Left ventricle myocardium superior (tissue), 1 donor: Measurements from ENCODE around the gene MRTFA. TPM values are rescaled to one million over a fixed set of nuclear protein-coding genes. Genes with fewer than 3 reads are reported as not detected.
A peak's percentile ranks its signal among the peaks of the same experiment; 100 is the strongest.

Experiments used
- ATAC-seq: fragments of 200-7000 bp; cut with Tn5 transposase; one replicate; pipeline ENCODE4 v1.9.1; 2020; ENCODE audit warnings: mild to moderate bottlenecking, moderate library complexity
- DNase-seq: peaks from one replicate; pipeline ENCODE4 v3.0.0-alpha.2; 2020
- intact Hi-C: fragments of 100-400 bp; cut with micrococcal nuclease; formaldehyde crosslinking; loops from one replicate; pipeline ENCODE4 v1.11.0; 2022
- total RNA-seq: library from RNA; stranded (reverse); fragmentation: NEBNext Ultra II Directional; extraction: Animal tissue kit (Norgen Biotek cat#: 25700); gene quantifications from one replicate; pipeline ENCODE4 v1.2.1, GENCODE V29; 2021
- donor health status: DM: no; HTN: yes; CAD: no; lungs with severe emphysema.

The MRTFA gene
- total RNA-seq, 1 donor from 2014 or later = 32.5 TPM

DNA sequence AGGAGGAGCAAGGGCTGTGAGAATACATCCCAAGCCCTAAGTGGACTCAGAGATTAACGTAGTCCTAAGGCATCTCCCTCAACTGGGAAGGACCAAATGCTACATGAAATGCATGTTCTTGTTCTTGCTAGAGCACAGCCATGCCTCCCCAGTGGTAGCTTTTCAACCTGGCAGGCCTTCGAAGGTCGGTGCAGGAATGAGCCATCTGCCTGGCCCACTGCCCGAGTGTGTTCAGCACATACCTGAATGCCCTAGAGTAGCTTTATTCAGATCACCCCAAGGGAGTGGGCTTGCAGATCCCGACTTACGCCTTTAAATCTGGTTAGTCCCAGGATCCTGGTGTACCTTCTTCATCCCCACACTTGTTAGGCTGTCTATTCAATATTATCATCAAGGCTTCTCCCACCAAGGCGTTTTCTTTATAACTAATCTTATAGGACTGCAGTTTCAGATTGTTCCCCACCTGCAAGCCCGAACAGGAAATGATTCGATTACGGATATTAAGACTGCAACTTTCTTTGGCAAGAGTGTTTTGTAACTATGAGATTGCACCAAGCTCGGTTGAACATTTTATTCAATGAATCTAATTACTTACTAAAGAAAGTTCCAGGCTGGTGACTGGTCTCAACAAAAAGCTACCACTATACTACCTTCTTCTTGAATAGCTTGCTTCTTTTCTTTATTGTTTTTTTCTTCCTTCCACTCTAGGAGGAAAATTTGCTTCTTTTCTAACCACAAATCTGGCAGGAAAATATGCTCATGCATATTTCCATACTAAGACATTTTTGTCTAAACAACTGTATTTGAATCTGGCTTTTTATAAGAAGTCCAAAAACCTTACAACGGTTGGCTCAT, 150.5 kb downstream of the MRTFA start:
- DNase-seq (peak; percentile 50), ATAC-seq (peak; percentile 50)
- intact Hi-C loops = no loop called here

DNA sequence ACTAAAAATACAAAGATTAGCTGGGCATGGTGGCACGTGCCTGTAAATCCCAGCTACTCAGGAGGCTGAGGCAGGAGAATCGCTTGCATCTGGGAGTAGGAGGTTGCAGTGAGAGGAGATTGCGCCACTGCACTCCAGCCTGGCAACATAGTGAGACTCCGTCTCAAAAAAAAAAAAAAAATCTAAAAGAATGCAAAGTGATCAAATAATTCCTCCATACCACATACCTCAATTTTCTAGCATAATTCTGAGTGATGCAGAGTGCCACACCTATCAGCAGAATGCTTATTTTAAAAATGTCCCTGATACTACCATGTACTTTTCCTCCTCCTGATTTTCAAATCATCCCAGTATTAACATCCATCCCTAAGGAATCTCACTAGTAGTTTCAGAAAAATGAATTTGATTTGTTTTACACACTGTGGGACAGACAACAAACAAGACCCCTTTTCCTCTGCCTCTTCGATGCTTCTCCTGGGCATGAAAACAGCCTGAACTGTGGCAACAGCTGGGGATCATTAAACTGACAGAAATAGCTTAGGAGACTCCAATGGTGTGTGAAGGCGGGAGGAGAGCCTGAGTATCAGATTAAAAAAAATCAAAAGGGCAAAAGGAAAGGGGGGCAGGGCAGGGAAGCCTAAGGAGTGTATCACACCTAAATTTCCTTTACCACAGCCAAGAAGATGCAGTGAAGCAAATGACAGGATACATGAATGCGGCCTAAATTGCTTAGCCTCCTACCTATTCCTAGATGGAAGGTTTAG, 151.4 kb downstream of the MRTFA start:
- DNase-seq (no peak), ATAC-seq (peak; percentile 51)
- intact Hi-C loops = no loop called here

DNA sequence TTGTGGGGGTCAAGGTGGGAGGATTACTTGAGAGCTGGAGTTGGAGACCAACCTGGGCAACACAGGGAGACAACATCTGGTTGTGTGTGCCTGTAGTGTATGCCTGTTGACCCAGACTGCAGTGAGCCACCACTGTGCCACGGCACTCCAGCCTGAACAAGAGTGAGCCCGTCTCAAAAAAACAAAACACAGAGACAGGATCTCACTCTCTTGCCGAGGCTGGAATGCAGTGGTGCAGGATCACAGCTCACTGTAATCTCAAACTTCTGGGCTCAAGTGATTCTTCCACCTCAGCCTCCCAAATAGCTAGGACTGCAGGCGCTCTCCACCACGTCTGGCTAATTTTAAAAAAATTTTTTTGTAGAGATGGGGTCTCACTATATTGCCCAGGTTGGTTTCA, 153.6 kb downstream of the MRTFA start:
- DNase-seq = no peak
- intact Hi-C loops = no loop called here
- ATAC-seq = no peak

DNA sequence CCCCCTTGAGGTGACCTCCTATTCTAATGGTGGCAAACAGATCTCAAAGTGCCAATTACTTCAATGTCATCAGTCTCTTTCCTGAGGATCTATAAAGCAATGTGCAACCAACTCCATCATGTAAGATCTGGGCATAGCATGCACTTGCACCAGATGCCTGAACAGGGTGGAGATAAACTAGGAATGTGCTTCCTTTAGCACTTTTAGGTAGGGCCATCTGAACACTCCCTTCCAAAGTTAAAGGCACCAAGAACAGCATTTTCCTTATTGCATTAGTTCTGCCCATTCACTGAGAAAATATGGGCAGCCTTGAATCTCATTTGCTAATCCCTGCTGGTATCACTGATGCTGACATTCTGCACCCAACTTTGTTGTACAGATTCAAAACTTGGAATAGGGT, 154.1 kb downstream of the MRTFA start:
- DNase-seq (no peak), ATAC-seq (no peak)
- intact Hi-C loops = no loop called here

DNA sequence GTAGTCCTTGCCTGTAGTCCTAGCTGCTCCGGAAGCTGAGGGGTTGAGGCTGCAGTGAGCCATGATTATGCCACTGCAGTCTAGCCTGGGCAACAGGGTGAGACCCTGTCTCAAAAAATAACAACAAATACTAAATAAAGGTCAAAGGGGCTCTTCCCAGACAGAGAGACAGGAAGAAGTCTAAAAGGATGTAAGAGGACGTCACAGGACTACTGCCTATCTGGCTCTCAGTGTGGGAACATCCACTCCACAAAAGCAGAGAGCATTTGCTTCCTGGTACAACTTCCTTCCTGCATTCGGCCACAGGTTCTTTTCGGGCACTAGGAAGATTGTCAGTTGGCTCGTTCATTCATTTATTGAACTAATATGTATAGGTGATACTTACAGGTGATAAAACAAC, 155.5 kb downstream of the MRTFA start:
- no peak for DNase-seq
- intact Hi-C loops = no loop called here
- ATAC-seq = no peak

DNA sequence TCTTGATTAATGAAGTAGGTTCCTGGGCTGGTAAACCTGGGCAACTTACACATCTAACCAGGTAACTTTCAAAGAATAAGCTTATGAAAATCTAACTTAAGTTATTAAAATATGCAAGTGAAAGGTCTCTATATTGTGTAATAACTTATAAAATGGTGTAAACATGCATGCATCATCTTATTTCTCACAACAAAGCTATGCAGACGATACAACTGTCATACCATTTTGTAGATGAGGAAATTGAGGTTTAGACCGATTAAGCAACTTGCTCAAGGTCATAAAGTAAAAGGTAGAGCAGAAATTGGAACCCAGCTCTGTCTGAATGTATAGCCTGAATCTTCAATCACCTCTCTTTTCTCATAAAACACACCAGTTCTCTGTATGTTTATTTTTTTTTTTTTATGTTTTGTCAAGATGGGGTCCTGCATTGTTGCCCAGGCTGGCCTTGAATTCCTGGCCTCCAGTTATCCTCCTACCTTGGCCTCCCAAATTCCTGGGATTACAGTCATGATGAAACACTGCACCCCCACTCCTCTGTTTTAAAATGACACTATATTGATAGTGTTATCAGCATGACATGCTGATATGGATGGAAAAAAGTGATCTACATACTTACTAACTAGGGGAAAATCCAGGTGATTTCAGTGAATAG, 156.5 kb downstream of the MRTFA start:
- DNase-seq (no peak), ATAC-seq (no peak)
- intact Hi-C loops = no loop called here

DNA sequence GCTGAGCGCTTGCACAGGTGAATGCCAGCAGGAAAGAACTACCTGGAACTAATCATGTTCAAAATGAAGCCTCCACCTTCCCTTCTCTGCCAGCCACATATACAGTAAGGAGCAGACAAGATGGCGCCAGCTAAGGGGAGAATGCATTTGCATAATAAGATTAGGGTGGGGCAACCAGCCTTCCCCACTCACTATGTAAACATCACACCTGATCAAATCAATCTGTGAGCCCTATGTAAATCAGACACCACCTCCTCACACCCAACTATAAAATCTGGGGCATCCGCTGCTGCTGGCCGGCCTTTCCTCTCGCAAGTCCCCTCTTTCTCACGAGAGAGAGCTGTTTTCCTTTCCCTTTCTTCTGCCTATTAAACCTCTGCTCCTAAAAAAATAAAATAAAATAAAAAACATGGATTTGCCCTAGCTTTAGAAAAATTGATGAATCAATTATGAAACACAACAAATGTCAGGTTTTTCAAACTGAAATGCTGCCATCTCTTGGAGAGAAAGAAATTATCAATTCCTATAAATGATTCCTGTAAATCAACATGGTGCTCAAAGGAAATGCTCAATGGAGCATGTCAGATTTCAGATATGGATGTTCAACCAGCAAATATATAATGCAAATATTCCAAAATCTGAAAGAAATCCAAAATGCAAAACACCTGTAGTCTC, 157.3 kb downstream of the MRTFA start:
- ATAC-seq (no peak), DNase-seq (no peak)
- intact Hi-C loops = no loop called here

DNA sequence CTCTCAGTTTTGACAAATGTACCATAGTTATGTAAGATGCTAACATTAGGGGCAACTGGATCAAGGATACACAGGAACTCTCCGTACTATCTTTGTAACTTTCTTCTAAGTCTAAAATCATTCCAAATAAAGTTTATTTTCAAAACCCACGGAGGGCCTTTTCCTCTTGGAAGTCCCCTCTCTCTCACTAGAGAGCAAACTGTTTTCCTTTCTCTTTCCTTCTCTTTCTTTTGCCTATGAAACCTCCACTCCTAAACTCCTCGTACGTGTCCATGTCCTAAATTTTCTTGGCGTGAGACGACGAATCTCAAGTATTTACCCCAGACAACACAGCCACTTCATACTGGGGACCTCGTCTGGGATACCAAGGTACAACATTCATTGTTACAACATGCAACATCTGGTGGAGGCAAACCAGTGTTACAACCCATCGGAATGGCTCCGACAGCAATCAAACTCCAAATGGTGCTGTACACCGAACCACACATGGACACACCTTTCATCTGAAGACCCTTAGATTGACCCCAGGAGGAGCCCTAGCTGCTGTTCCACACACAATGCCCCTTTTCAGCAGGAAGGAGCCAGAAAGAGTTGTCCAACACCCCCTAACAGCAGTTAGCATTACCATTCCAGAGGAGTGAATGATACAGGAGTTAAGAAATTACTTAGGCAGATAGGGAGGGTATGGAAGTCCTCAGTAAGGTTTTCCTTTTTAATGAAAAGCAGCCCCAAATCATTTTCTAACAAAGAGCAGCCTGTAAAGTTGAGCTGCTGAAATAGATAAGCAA, 158.0 kb downstream of the MRTFA start:
- DNase-seq (no peak), ATAC-seq (no peak)
- intact Hi-C loops = no loop called here

DNA sequence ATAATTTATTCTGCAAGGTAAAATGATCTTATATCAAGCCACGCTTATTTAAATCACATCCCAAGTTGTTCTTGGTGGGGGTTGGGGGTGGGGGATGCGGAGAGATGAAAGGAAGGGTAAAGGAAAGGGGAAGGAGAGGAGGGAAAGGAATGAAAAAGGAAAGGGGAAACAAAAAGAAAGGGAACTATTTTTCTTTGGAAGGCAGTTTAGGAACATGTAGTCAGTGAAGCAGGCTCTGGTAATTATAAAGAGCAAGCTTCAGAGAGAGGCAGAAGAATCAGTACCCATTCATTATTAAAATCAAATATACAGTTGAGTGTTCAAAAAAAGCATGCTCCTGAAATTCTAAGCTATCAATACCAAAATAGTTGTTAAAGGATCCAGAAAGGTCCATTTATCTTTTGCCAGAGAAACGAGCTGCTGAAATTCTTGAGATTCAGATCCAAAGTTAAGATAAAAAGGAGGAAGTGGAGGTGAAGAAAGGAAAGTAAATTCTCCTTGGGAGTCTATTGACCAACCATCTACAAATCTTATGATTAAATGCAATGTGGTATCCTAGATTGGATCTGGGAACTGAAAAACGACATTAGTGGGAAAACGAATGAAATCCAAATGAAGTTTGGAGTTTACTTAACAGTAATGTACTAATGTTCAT, 158.7 kb downstream of the MRTFA start:
- intact Hi-C loops = no loop called here
- DNase-seq (no peak), ATAC-seq (no peak)

DNA sequence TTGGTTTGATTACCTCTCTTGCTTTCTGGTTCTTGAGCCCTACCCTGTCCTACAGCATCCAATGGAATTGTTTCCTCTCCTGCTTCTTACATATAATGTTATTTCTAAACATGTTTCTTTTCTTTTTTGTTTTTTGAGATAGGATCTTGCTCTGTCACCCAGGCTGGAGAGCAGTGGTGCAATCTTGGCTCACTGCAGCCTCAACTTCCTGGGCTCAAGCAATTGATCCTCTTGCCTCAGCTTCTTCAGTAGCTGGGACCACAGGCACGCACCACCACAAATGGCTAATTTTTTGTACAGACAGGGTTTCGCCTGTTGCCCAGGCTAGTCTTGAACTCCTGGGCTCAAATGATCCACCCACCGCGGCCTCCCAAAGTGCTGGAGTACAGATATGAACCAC, 160.2 kb downstream of the MRTFA start:
- intact Hi-C loops = no loop called here
- DNase-seq (no peak), ATAC-seq (no peak)

DNA sequence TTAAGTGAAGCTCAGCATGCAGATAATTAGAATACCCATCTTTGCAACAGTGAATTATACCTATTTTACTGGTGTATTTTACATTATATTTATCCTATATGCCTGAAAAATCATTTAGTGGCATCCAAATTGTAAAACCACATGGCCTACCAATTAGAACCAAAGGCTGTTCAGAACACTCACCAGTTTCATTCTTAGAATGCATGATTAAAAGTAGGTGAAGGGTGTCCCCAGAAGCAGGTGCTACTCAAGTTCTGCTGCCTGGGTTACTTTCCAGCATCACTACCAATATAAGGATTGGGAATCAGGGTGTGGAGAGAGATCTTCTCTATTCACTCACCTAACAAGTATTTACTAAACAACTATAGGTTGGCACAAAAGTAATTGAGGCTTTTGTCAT, 162.8 kb downstream of the MRTFA start:
- DNase-seq (no peak), ATAC-seq (no peak)
- intact Hi-C loops = no loop called here

DNA sequence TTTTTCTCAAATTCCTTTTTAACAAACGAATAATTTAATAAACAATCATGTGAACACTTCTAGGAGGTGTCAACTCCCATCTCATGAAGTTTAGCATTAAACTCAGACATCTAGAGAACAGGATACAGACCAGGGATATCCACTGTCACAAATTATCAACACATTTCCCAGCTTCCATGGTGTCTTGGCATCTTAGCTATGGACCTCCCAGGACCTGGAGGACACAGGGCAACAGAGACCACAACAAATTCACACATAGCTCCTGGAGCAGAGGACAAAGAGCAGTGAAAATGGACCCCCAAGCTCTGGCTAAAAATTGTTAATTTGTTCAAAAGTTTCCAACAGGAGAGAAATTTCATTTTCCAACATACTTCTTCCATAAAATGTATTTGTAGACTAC, 163.9 kb downstream of the MRTFA start:
- intact Hi-C loops = no loop called here
- no peak for ATAC-seq
- no peak for DNase-seq

DNA sequence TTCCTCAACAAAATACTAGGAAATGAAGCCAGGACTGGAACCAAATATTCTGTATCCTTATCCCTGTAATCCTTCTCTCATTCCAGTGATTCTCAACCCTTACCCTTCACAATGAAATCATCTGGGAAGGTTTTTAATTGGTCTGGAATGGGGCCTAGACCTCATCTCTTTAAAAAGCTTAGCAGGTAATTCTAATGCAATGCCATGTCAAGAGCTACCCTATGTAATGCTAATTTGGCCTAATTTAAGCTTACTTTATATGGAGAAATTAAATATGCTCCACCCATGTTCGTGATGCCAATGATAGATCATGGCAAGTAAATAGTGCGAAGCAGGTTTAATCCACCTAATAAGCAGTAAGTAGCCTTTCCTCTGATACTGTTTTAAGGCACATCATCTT, 164.5 kb downstream of the MRTFA start:
- ATAC-seq (no peak), DNase-seq (no peak)
- intact Hi-C loops = no loop called here

DNA sequence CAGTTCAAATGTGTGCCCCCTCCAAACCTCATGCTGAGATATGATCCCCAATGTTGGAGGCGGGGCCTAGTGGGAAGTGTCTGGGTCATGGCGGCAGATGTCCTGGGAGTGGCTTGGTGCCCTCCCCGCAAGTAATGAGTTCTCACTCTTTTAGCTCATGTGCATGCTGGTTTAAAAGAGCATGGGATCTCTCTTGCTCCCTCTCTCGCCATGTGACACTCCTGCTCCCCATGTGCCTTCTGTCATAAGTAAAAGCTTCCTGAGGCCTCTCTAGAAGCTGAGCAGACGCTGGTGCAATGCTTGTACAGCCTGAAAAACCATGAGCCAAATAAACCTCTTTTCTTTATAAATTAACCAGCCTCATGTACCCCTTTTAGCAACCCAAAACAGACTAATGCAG, 167.3 kb downstream of the MRTFA start:
- intact Hi-C loops = no loop called here
- ATAC-seq (no peak), DNase-seq (no peak)

DNA sequence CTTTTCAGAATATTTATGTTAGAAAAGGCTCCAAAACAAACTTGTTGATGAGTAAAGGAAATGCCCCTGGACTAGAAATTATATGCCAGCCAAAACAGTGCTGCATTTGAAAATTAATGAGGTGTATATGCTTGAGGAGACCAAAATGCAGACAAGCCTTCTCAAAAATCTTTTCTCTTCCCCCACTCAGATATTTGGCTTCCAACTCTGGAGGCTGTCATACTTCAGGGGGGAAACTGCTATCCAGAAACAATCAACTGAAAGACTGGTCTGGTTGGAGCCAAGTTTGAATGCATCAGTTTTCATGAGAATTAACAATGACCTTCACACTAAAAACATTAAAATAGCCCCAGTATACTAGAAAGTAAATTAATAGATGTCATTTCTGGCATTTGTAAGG, 167.9 kb downstream of the MRTFA start:
- intact Hi-C loops = no loop called here
- no peak for DNase-seq

DNA sequence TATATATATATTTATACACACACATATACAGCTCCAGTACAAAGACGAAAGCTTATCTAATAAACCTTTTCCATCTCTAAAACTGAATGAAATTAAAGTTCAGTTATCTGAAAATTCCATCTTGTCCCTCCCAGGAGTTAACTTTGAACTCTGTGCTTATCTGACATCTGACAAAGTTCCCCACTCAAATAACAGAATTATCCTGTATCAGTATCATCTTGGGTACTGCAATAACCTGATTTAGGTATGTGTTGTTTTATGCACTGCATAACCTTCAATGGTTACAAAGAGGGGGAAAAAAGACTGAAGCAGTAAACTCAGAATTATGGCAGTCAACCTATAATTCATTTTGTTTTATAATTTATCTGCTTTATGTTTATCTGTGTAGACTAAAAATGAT, 169.5 kb downstream of the MRTFA start:
- DNase-seq (no peak), ATAC-seq (no peak)
- intact Hi-C loops = no loop called here

More for the DNA sequence above, 167.9 kb downstream of the MRTFA start:
- no peak for ATAC-seq

DNA sequence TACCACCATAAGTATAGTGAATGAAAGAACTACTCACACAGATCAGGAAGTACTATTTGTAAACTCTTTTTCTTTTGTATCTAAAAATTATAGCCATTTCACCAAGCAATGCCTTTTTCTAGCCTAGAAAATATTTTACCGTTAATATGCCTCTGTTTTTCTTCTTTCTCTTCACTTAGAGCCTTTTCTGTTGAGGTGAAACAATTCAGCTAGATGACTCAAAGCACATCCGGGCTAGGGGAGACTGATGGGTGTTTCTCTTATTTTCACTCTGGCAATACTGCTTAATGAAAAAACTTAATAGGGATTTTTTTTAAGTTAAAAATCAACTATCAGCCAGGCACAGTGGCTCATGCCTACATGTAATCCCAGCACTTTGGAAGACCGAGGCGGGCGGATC, 172.8 kb downstream of the MRTFA start:
- DNase-seq (no peak), ATAC-seq (no peak)
- intact Hi-C loops = no loop called here

DNA sequence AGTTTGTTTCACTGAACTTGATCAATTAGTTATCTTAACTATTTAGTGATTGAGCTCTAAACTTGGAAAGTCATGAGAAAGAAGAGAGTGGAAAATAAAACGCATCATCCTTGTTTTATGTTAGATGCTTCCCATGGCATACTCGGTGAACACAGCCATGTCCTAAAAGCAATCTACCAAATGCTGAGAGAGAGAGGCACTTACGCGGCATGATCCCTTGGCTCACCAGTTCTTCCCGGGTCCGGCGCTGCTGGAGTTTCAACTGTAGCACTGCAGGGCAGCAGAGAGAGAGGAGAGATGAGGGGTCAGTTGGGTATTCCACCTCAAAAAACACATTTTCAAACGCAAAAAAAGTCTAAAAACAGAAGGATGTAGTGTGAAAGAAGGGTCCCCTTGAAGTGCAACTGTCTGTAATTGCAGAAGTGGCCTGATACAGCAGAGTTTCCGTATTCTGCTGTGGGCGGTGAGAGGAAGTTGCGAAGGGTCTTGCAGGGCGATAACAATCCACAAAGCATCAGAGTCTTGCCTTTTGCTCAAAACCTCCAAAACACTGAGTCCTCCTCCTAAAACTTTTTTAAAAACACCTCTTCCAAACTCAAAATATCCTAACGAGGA, 173.4 kb downstream of the MRTFA start:
- intact Hi-C loops = no loop called here
- ATAC-seq (peak; percentile 60), DNase-seq (no peak)
